Esophagus squamous epithelium (tissue), 4 donors: ENCODE data around the gene CCL17.

Experiments used
- CTCF ChIP-seq, 6 experiments: fragments of 450-650 bp in 4 of 6; fragments of 200-600 bp in 2 of 6; sonication (generic) in 2 of 6; IDR thresholded peaks; one replicate each; pipeline ENCODE4 v1.5.1; 2016 to 2019; ENCODE audit warnings: antibody characterized with exemption in 6 of 6, mild to moderate bottlenecking in 4 of 6, moderate library complexity in 4 of 6
- POLR2A ChIP-seq, 4 donors: fragments of 450-650 bp; IDR thresholded peaks; one replicate each; pipeline ENCODE4 v1.6.1; 2017; ENCODE audit warnings: antibody characterized with exemption in 4 of 4, mild to moderate bottlenecking in 4 of 4, moderate library complexity in 3 of 4

GRCh38 chr16:57380671-57381462 lies 23.7 kb upstream of the CCL17 start:
- TF ChIP-seq CTCF (IDR thresholded peaks at IDR 0.05): no peak
- TF ChIP-seq POLR2A (IDR thresholded peaks at IDR 0.05): no peak
